HG03565 (cell line): Measurements from ENCODE around the gene SERTAD3.
"Not testable (repeated sequence)": the region's sequence is repeated elsewhere in the genome, so short reads cannot be mapped to it uniquely, and the experiment has no call there.

ENCODE experiments used
- ATAC-seq: cut with Tn5 transposase; IDR thresholded peaks from one replicate; pipeline ENCODE4 v1.9.1; 2021; ENCODE audit warnings: mild to moderate bottlenecking, moderate library complexity; ENCODE audit not compliant: unreplicated experiment

The SERTAD3 gene

GRCh38 chr19:40428197-40428596, 15.9 kb downstream of the SERTAD3 start:
- ATAC-seq, result not testable (repeated sequence)

GRCh38 chr19:40425450-40426287, 18.5 kb downstream of the SERTAD3 start, which contains the start of gene SERTAD1:
TSS of gene SERTAD1 (minus strand) at chr19:40425992. CDS start at chr19:40423546, 2,446 bp downstream.
- ATAC-seq, result peak; percentile 78

GRCh38 chr19:40424637-40425449, 19.3 kb downstream of the SERTAD3 start:
- ATAC-seq, result no peak

- no peak for ATAC-seq
Measured at GRCh38 chr19:40423938-40424337, 20.2 kb downstream of the SERTAD3 start.

- ATAC-seq, result no peak
Measured at GRCh38 chr19:40422748-40423566, 21.2 kb downstream of the SERTAD3 start.

- no peak for ATAC-seq
Measured at GRCh38 chr19:40421993-40422747, 22.0 kb downstream of the SERTAD3 start.

GRCh38 chr19:40420766-40421765, 23.1 kb downstream of the SERTAD3 start:
- no peak for ATAC-seq

- ATAC-seq, result no peak
Measured at GRCh38 chr19:40420451-40420765, 23.7 kb downstream of the SERTAD3 start.

GRCh38 chr19:40419780-40420179, 24.4 kb downstream of the SERTAD3 start:
- ATAC-seq, result no peak

- no peak for ATAC-seq
Measured at GRCh38 chr19:40419066-40419612, 25.0 kb downstream of the SERTAD3 start.

GRCh38 chr19:40418040-40418439, 26.1 kb downstream of the SERTAD3 start:
- ATAC-seq, result no peak

- no peak for ATAC-seq
Measured at GRCh38 chr19:40417643-40417981, 26.5 kb downstream of the SERTAD3 start.

GRCh38 chr19:40416918-40417642, 27.1 kb downstream of the SERTAD3 start:
- ATAC-seq, result no peak

- ATAC-seq, result no peak
Measured at GRCh38 chr19:40415768-40416167, 28.4 kb downstream of the SERTAD3 start.

- no peak for ATAC-seq
Measured at GRCh38 chr19:40414542-40415535, 29.3 kb downstream of the SERTAD3 start.

GRCh38 chr19:40413291-40413845, 30.8 kb downstream of the SERTAD3 start, which contains the start of gene PRX:
TSS of gene PRX (minus strand) at chr19:40413378. CDS start at chr19:40407932, 5,446 bp downstream.
- no peak for ATAC-seq

GRCh38 chr19:40412866-40413265, 31.3 kb downstream of the SERTAD3 start:
- no peak for ATAC-seq
